Epithelial cell of proximal tubule (primary cell): ENCODE results near the gene SFXN5. TPM values are rescaled to one million over a fixed set of nuclear protein-coding genes. Genes with fewer than 3 reads are reported as not detected.
A peak's percentile ranks its signal among the peaks of the same experiment; 100 is the strongest.

Experiments used
- DNase-seq: peaks from one replicate; pipeline ENCODE4 v3.0.0-alpha.2; 2011; ENCODE audit warnings: low read depth
- H3K4me3 ChIP-seq: 2 replicates; pipeline ENCODE4 v1.5.1; 2011; ENCODE audit warnings: low read depth, mild to moderate bottlenecking, low read length
- CTCF ChIP-seq: conservative IDR thresholded peaks from 2 replicates; pipeline ENCODE4 v1.5.1; 2012; ENCODE audit warnings: low read depth, mild to moderate bottlenecking, low read length
- total RNA-seq: library from RNA; depleted of rRNA; stranded (reverse); fragments of >200 nt; gene quantifications from 2 replicates; pipeline ENCODE4 v1.2.3, GENCODE V29; 2015

Gene SFXN5
- total RNA-seq, 1 donor from 2014 or later = 8.4 TPM

GRCh38 chr2:72894514-72894913 is 177.0 kb downstream of the SFXN5 start:
- DNase-seq = no peak
- TF ChIP-seq CTCF = no peak
- H3K4me3 ChIP-seq = no peak overlapping the region

GRCh38 chr2:72893594-72894319 is 177.8 kb downstream of the SFXN5 start:
- TF ChIP-seq CTCF = peak; percentile 90
- DNase-seq = no peak

GRCh38 chr2:72892506-72893173 is 178.9 kb downstream of the SFXN5 start:
- no peak overlapping the region for H3K4me3 ChIP-seq
- peak; percentile 84 for TF ChIP-seq CTCF
- no peak for DNase-seq

More at GRCh38 chr2:72893594-72894319, 177.8 kb downstream of the SFXN5 start:
- no peak overlapping the region for H3K4me3 ChIP-seq

Other genes starting within 250 kb of the SFXN5 start
- 7.3 and 7.7 TPM in 2 replicates for gene EXOC6B, start 245.7 kb downstream of the SFXN5 start, total RNA-seq
- gene SPR, start 184.3 kb downstream of the SFXN5 start, total RNA-seq = 26.2 and 29.5 TPM in 2 replicates
- gene EMX1, start 154.2 kb downstream of the SFXN5 start, total RNA-seq = 1.0 and 8.2 TPM in 2 replicates
- gene RAB11FIP5, start 41.2 kb upstream of the SFXN5 start, total RNA-seq = 26.4 and 27.7 TPM in 2 replicates
- not detected in 2 replicates for gene NOTO, start 130.9 kb upstream of the SFXN5 start, total RNA-seq
- gene SMYD5, start 142.5 kb upstream of the SFXN5 start, total RNA-seq = 27.3 and 35.6 TPM in 2 replicates
- gene PRADC1, start 161.5 kb upstream of the SFXN5 start, total RNA-seq = 5.0 and 22.3 TPM in 2 replicates
- 393 and 559 TPM in 2 replicates for gene CCT7, start 162.6 kb upstream of the SFXN5 start, total RNA-seq
- 2.4 and 4.5 TPM in 2 replicates for gene FBXO41, start 212.8 kb upstream of the SFXN5 start, total RNA-seq
- 0.07 TPM in 1 of 2 replicates, not detected in the other for gene EGR4, start 221.8 kb upstream of the SFXN5 start, total RNA-seq